GM23338 (cell line): Measurements from ENCODE around the gene TIMM22. TPM values are rescaled to one million over a fixed set of nuclear protein-coding genes. Genes with fewer than 3 reads are reported as not detected.

Experiments used
- ATAC-seq: fragments of 200-7000 bp; cut with Tn5 transposase; 3 replicates; pipeline ENCODE4 v1.9.1; 2020
- DNase-seq: peaks from one replicate; pipeline ENCODE4 v3.0.0-alpha.2; 2015; ENCODE audit warnings: low spot score
- H2AFZ ChIP-seq: fragments of 200-600 bp; sonication (generic); 2 replicates; pipeline ENCODE4 v1.8.0; 2016; ENCODE audit warnings: antibody characterized with exemption, mild to moderate bottlenecking, moderate library complexity
- H3F3A ChIP-seq: fragments of 200-600 bp; sonication (generic); replicated peaks from 2 replicates; pipeline ENCODE4 v1.8.0; 2017; ENCODE audit warnings: antibody characterized with exemption, mixed run types, low read depth
- H3K27ac ChIP-seq: fragments of 200-600 bp; sonication (generic); 2 replicates; pipeline ENCODE4 v1.6.1; 2016; ENCODE audit warnings: low read depth
- H3K27me3 ChIP-seq: fragments of 200-600 bp; sonication (generic); 2 replicates; pipeline ENCODE4 v1.8.0; 2016; ENCODE audit warnings: mild to moderate bottlenecking, mixed run types, moderate library complexity; ENCODE audit not compliant: insufficient read depth
- H3K36me3 ChIP-seq: fragments of 200-600 bp; sonication (generic); 2 replicates; pipeline ENCODE4 v1.8.0; 2016; ENCODE audit warnings: mild to moderate bottlenecking; ENCODE audit not compliant: insufficient read depth
- H3K4me1 ChIP-seq: fragments of 200-600 bp; sonication (generic); 2 replicates; pipeline ENCODE4 v1.8.0; 2016; ENCODE audit warnings: mild to moderate bottlenecking, moderate library complexity; ENCODE audit not compliant: insufficient read depth
- H3K4me2 ChIP-seq: fragments of 200-600 bp; sonication (generic); 2 replicates; pipeline ENCODE4 v1.7.1; 2017; ENCODE audit warnings: mixed run types
- H3K4me3 ChIP-seq: fragments of 200-600 bp; sonication (generic); 2 replicates; pipeline ENCODE4 v1.6.1; 2016; ENCODE audit warnings: mixed run types
- H3K79me2 ChIP-seq: fragments of 200-600 bp; sonication (generic); replicated peaks from 2 replicates; pipeline ENCODE4 v1.8.0; 2017; ENCODE audit warnings: mild to moderate bottlenecking; ENCODE audit not compliant: insufficient read depth
- H3K9me2 ChIP-seq: fragments of 200-600 bp; sonication (generic); 2 replicates; pipeline ENCODE4 v1.8.0; 2017; ENCODE audit not compliant: insufficient read depth
- H4K20me1 ChIP-seq: fragments of 200-600 bp; sonication (generic); replicated peaks from 2 replicates; pipeline ENCODE4 v1.8.0; 2017; ENCODE audit warnings: mild to moderate bottlenecking; ENCODE audit not compliant: insufficient read depth
- H3K27ac Mint-ChIP-seq: 2 replicates; pipeline ENCODE4 v1.8.0; 2020; ENCODE audit warnings: inconsistent platforms, mild to moderate bottlenecking, moderate library complexity, mixed read lengths
- H3K27me3 Mint-ChIP-seq: 3 replicates; pipeline ENCODE4 v1.8.0; 2022; ENCODE audit warnings: low read depth, mild to moderate bottlenecking, moderate library complexity, mixed read lengths, inconsistent platforms; ENCODE audit not compliant: insufficient read depth, poor library complexity
- H3K36me3 Mint-ChIP-seq: 3 replicates; pipeline ENCODE4 v1.8.0; 2021; ENCODE audit warnings: low read depth, mild to moderate bottlenecking, inconsistent platforms, moderate library complexity, mixed read lengths
- H3K4me1 Mint-ChIP-seq: 3 replicates; pipeline ENCODE4 v1.8.0; 2020; ENCODE audit warnings: mild to moderate bottlenecking, inconsistent platforms, mixed read lengths
- H3K4me3 Mint-ChIP-seq: 3 replicates; pipeline ENCODE4 v1.8.0; 2021; ENCODE audit warnings: moderate library complexity, mild to moderate bottlenecking, inconsistent platforms, mixed read lengths
- H3K9me3 Mint-ChIP-seq: 3 replicates; pipeline ENCODE4 v1.8.0; 2020; ENCODE audit warnings: moderate library complexity, mild to moderate bottlenecking, inconsistent platforms, mixed read lengths
- ETS1 ChIP-seq: IDR thresholded peaks from 2 replicates; pipeline ENCODE4 v1.6.1; 2016; ENCODE audit warnings: antibody characterized with exemption
- EZH2phosphoT487 ChIP-seq: fragments of 200-600 bp; sonication (generic); IDR thresholded peaks from one replicate; pipeline ENCODE4 v1.8.1; 2018; ENCODE audit warnings: antibody characterized with exemption; ENCODE audit not compliant: unreplicated experiment
- JUNB ChIP-seq: IDR thresholded peaks from one replicate; pipeline ENCODE4 v1.6.1; 2016; ENCODE audit warnings: antibody characterized with exemption; ENCODE audit not compliant: unreplicated experiment
- POLR2AphosphoS5 ChIP-seq: IDR thresholded peaks from 2 replicates; pipeline ENCODE4 v1.6.1; 2016; ENCODE audit warnings: antibody characterized with exemption, low read depth
- STAT1 ChIP-seq: IDR thresholded peaks from one replicate; pipeline ENCODE4 v1.6.1; 2016; ENCODE audit warnings: antibody characterized with exemption; ENCODE audit not compliant: unreplicated experiment
- polyA plus RNA-seq: library from polyadenylated mRNA; unstranded; fragments of >200 nt; fragmentation: Nextera tagmentation; extraction: Ambion mirVana; gene quantifications from 2 replicates; pipeline ENCODE4 v1.2.1, GENCODE V29; 2016
- total RNA-seq: library from RNA; depleted of rRNA; stranded (reverse); fragments of >200 nt; shearing (Covaris generic); gene quantifications from 2 replicates; pipeline ENCODE4 v1.2.3, GENCODE V29; 2014
- TF ChIP-seq, protein P1 (sequence below): fragments of 250-450 bp; sonication (Bioruptor Pico); IDR thresholded peaks from 2 replicates; pipeline ENCODE4 v1.5.0; 2020; ENCODE audit warnings: mild to moderate bottlenecking, moderate library complexity
- TF ChIP-seq, protein P2 (sequence below), 2 experiments: fragments of 200-600 bp in 1 of 2; sonication (generic) in 1 of 2; conservative IDR thresholded peaks; 2 replicates each; pipeline versions ENCODE4 v1.5.1 to v1.6.1; 2016 to 2017; ENCODE audit warnings: antibody characterized with exemption in 2 of 2, low read depth in 2 of 2, mild to moderate bottlenecking in 2 of 2, moderate library complexity in 1 of 2

TIMM22 gene
- total and polyA plus RNA-seq, 2 experiments from 2014 or later, result 21.9 to 24.4 TPM

GRCh38 chr17:981292-981658 is 15.7 kb upstream of the TIMM22 start (continued):
- TF ChIP-seq ETS1, result no peak
- TF ChIP-seq, protein P1, sequence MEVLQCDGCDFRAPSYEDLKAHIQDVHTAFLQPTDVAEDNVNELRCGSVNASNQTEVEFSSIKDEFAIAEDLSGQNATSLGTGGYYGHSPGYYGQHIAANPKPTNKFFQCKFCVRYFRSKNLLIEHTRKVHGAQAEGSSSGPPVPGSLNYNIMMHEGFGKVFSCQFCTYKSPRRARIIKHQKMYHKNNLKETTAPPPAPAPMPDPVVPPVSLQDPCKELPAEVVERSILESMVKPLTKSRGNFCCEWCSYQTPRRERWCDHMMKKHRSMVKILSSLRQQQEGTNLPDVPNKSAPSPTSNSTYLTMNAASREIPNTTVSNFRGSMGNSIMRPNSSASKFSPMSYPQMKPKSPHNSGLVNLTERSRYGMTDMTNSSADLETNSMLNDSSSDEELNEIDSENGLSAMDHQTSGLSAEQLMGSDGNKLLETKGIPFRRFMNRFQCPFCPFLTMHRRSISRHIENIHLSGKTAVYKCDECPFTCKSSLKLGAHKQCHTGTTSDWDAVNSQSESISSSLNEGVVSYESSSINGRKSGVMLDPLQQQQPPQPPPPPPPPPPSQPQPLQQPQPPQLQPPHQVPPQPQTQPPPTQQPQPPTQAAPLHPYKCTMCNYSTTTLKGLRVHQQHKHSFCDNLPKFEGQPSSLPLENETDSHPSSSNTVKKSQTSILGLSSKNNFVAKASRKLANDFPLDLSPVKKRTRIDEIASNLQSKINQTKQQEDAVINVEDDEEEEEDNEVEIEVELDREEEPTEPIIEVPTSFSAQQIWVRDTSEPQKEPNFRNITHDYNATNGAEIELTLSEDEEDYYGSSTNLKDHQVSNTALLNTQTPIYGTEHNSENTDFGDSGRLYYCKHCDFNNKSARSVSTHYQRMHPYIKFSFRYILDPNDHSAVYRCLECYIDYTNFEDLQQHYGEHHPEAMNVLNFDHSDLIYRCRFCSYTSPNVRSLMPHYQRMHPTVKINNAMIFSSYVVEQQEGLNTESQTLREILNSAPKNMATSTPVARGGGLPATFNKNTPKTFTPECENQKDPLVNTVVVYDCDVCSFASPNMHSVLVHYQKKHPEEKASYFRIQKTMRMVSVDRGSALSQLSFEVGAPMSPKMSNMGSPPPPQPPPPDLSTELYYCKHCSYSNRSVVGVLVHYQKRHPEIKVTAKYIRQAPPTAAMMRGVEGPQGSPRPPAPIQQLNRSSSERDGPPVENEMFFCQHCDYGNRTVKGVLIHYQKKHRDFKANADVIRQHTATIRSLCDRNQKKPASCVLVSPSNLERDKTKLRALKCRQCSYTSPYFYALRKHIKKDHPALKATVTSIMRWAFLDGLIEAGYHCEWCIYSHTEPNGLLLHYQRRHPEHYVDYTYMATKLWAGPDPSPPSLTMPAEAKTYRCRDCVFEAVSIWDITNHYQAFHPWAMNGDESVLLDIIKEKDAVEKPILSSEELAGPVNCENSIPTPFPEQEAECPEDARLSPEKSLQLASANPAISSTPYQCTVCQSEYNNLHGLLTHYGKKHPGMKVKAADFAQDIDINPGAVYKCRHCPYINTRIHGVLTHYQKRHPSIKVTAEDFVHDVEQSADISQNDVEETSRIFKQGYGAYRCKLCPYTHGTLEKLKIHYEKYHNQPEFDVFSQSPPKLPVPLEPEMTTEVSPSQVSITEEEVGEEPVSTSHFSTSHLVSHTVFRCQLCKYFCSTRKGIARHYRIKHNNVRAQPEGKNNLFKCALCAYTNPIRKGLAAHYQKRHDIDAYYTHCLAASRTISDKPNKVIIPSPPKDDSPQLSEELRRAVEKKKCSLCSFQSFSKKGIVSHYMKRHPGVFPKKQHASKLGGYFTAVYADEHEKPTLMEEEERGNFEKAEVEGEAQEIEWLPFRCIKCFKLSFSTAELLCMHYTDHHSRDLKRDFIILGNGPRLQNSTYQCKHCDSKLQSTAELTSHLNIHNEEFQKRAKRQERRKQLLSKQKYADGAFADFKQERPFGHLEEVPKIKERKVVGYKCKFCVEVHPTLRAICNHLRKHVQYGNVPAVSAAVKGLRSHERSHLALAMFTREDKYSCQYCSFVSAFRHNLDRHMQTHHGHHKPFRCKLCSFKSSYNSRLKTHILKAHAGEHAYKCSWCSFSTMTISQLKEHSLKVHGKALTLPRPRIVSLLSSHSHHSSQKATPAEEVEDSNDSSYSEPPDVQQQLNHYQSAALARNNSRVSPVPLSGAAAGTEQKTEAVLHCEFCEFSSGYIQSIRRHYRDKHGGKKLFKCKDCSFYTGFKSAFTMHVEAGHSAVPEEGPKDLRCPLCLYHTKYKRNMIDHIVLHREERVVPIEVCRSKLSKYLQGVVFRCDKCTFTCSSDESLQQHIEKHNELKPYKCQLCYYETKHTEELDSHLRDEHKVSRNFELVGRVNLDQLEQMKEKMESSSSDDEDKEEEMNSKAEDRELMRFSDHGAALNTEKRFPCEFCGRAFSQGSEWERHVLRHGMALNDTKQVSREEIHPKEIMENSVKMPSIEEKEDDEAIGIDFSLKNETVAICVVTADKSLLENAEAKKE (CRISPR knock-in tag), result no peak
- no peak for TF ChIP-seq EZH2phosphoT487
- TF ChIP-seq STAT1, result no peak

DNA sequence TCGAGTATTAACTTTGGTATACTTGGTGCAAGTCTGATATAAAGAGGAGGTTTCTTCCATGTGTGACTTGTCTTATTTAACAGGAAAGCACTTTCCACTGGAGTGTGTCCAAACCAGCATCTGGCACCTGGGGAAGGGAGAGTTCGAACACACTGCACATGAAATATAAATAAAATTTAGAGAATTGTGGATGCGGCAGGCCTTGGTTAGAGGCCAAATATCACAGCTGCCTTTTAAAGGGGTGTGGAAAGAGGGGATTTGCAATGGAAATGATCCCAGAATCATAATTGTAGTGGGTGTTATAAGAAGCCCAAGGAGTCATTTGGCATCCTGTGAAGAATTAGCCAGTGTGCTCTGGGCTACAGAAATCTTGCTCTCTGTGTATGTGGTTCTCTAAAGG is 13.0 kb upstream of the TIMM22 start:
- H3K27ac ChIP-seq, result no peak overlapping the region
- H3K4me1 ChIP-seq, result peaks cover 5% of the 10 kb centered on the region; the same call in 1 of the 2 replicates
- H2AFZ ChIP-seq, result no peak overlapping the region
- H3K27me3 ChIP-seq, result no peaks in the 10 kb centered on the region
- Mint-ChIP-seq H3K4me3 (no peak overlapping the region), H3K27me3 (peaks cover 14% of the 10 kb centered on the region), H3K27ac (no peak overlapping the region), H3K4me1 (peaks cover 7% of the 10 kb centered on the region; the same call in 1 of the 3 replicates), H3K9me3 (no peaks in the 10 kb centered on the region), H3K36me3 (no peaks in the 10 kb centered on the region)
- no peak overlapping the region for H3K4me2 ChIP-seq
- no peaks in the 10 kb centered on the region for H4K20me1 ChIP-seq
- H3K79me2 ChIP-seq, result no peaks in the 10 kb centered on the region; the same call in 1 of the 2 replicates
- no peaks in the 10 kb centered on the region for H3K36me3 ChIP-seq
- no peaks in the 10 kb centered on the region for H3K9me2 ChIP-seq
- no peak overlapping the region for H3K4me3 ChIP-seq
- TF ChIP-seq EZH2phosphoT487 (no peak), JUNB (no peak), POLR2AphosphoS5 (no peak)
- TF ChIP-seq, protein P2, sequence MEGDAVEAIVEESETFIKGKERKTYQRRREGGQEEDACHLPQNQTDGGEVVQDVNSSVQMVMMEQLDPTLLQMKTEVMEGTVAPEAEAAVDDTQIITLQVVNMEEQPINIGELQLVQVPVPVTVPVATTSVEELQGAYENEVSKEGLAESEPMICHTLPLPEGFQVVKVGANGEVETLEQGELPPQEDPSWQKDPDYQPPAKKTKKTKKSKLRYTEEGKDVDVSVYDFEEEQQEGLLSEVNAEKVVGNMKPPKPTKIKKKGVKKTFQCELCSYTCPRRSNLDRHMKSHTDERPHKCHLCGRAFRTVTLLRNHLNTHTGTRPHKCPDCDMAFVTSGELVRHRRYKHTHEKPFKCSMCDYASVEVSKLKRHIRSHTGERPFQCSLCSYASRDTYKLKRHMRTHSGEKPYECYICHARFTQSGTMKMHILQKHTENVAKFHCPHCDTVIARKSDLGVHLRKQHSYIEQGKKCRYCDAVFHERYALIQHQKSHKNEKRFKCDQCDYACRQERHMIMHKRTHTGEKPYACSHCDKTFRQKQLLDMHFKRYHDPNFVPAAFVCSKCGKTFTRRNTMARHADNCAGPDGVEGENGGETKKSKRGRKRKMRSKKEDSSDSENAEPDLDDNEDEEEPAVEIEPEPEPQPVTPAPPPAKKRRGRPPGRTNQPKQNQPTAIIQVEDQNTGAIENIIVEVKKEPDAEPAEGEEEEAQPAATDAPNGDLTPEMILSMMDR (conservative IDR thresholded peaks at IDR 0.05; ENCODE audit: low read depth in 2 of 2), result no peak
- no peak for DNase-seq
- H3F3A ChIP-seq, result peaks cover 7% of the 10 kb centered on the region; the same call in 1 of the 2 replicates
- ATAC-seq, result no peak
